Measurements from ENCODE around the gene RNF121.

- TF ChIP-seq CTCF (IDR thresholded peaks at IDR 0.05; ENCODE audit: low read length) (no peak), EZH2phosphoT487 (IDR thresholded peaks at IDR 0.05; ENCODE audit: low read length) (no peak), EZH2 (optimal IDR thresholded peaks at IDR 0.05; ENCODE audit: low read depth, low read length) (no peak)
Observed at GRCh38 chr11:71979602-71980001, 50.8 kb downstream of the RNF121 start.

Data from MM.1S (cell line).